Stimulated activated CD4-positive, alpha-beta T cell treated with anti-CD3 and anti-CD28 coated beads, Interleukin-2, amount 100 ng/mL, for 48 hours (primary cell): ENCODE data around the gene LENG1.
"Not testable (repeated sequence)": the region's sequence is repeated elsewhere in the genome, so short reads cannot be mapped to it uniquely, and the experiment has no call there.

Source experiments
- DNase-seq, 2 donors: peaks; one replicate each; pipeline ENCODE4 v3.0.0-alpha.2; 2020

The LENG1 gene

DNA sequence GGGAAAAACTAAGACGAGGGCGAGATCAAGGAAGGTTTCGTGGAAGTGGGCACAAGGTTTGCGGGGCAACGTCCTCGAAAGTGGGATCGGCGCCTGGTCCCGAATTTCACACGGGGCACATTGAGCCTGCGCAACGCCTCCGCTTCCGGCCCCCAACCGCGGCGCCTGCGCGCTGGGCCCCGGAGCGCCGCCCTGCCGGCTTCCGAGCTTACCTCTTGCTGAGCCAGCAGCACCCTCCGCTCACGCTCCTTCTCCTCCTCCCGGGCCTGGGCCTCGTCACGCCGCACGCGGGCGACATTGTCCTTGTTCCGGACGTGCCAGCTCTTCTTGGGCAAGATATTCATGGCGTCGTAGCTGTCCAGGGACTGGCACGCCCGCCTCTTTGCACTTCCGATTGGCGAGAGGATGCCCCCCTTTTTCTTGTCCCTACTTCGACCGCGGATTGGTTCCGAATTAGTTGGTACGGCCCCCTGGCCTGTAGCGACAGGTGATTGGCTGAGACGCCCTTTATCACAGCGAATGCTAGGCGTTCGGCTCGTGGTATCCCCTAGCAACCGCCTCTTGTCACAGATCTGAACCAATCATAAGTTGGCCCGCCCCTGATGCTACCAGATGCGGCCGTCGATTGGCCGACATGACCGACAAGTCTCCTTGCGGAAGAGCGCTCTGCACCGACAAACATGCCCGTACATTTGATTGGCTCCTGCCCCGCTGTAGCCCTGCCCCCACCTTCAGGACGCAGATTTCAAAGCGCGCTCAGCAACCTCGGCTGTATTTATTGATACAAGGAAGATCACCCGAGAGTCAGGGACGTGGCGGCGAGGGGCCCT is at the start of gene LENG1:
TSS of gene LENG1 (minus strand) at position 370 of the 830 bp plus-strand sequence. CDS start at position 344, 26 bp downstream.
- peak; percentile 92 to 94 for DNase-seq

DNA sequence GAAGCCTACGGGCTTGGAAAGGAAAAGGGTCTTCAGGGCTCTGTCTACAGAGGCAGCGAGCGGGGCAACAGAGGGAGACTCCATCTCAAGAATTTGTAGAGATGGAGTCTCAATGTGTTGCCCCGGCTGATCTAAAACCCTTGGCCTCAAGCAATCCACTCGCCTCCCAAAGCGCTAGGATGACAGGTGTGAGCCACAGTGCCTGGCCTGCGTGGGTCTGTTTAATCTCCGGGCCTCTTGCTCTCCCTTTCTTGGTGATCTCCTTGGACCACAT is 49.2 kb upstream of the LENG1 start:
- peak in 1 of 2 donors; percentile 21 for DNase-seq

DNA sequence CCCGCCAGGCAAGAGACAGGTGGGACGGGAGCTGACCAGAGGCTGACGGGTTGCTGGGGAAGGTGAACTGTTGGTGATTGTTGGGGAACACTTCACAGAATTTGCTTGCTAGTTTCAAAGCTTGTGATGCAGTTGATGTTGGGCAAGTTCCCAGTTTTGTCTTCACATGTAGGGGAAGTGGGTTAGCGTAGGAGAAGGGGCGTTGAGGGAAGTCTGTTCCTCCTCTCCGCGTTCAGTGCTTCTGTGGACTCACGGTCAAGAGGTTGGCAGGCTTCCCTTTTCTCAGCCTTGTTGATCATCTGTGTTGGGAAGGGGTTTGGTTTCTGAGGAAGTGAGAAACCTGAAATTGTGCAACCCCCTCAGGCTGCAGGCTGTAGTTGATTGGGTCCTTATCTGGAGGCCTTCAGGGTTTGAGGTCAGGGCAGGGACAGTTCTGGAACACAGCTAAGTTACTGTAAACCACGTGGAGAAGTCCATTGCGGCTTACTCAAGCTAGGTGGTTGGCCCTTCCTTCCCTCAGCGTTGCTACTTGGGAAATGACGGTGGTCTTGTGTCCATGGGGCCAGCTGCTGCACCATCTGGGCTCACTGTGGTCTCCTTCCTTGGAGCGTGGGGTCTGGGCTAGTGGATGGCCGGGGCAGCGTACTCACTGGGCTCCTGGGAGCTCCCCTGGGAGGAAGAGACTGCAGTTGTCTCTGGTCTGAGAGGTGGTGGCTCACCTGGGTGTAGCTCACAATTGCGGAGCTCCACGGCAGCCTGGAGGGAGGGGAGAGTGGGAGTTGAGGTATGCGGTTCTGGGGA is 48.7 kb upstream of the LENG1 start:
- DNase-seq = peak; percentile 59

DNA sequence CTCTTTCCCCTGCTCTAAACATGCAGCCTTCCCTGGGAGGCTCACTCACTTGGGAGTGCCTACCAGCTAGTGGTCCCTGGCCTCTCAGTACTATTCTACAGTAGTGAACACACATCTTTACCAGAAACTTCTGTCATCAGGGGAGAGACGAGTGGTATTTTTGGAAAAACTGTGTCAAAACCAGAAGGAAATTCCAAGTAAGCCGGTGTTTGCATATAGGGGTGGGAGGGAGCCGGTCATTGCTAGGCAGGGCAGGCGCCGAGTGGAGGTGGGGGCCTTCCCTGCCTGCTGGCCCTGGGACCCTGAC is 48.1 kb upstream of the LENG1 start:
- DNase-seq = no peak

DNA sequence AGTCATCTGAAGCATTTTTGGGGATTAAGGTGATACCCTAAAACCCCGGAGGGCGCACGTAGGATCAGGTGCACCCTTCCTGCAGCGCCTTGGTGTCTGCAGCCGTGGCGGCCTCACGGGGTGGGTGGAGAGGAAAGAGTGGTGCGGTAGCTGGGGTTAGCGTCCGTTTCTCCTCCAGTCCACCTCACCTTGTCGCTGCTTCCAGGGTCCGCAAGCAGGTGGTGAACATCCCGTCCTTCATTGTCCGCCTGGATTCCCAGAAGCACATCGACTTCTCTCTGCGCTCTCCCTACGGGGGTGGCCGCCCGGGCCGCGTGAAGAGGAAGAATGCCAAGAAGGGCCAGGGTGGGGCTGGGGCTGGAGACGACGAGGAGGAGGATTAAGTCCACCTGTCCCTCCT is 47.7 kb upstream of the LENG1 start:
- not testable (repeated sequence) for DNase-seq

DNA sequence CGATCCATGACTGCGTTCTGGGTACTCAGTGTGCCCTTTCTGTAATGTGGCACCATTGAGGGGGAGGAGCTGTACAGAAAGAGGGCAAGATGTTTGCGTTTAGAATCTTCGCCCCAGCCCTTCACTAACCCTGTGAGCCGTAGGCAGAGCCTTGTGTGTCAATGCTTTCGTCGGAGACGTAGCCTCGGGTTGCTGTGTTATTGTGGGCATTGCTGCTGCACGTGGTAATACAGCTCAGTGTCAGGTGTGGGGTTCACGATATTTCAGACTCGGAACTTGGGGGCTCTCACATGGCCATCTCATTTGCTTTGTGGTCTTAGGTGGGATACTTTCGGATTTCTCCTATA is 47.3 kb upstream of the LENG1 start:
- DNase-seq = no peak

DNA sequence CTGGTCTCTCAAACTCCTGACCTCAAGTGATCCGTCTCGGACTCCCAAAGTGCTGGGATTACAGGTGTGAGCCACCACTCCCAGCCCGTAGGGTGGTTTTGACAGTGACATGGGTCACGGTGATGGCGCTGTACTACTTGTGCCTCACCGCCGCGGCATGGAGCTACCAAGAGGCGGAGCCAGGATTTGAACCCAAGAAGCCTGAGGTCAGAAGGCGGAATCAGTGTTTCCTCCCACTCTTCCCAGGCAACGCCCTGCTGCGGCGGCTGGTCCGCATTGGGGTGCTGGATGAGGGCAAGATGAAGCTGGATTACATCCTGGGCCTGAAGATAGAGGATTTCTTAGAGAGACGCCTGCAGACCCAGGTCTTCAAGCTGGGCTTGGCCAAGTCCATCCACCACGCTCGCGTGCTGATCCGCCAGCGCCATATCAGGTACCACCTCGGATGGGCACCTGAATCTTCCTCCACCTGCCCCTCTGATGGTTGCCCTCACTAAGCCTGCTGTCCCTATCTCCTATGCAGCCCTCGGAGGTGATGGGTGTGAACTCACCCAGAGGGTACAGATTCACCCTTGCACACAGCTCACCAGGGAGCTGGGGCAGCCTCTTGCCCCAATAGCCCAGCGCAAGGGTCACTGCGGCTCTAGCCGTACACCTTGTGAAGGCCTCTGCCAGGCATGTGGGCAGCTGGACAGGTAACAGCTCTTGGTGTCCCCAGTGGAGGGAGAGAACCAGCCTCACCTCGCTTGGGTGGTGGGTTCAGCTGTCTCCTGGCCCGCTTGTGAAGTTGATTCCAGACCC is 46.7 kb upstream of the LENG1 start:
- DNase-seq = no peak

DNA sequence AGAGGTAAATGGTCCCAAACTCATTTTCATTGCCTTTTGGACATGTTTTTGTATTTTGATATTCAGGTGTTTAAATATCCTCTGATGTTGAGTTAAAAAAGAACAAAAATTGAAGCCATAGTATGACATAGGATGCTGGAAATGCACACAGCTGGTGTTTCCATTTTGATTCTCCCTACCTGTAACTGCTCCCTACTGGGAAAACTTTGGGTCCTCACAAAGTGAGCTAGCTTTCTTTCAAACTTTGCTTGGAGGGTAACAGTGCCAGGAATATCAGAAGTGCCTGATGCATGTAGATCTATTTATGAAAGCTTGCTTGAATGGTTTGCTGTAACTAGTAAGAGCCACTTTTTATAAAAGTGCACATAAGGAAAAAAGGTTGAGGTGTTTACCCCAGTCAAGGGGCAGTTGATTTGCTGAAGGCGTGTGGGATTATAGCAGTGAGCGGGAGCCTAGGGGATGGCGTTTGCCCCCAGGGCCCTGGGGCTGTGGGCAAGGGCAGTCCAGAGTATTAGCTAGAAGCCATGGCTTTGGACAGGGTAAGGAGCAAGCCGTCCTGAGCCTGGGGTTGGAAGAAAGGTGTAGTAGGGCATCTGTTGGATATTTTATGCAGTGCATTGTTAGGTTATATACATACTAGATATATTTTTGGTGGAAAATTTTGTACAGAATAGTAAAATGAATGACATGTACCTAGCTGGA is 45.4 kb upstream of the LENG1 start:
- no peak for DNase-seq

DNA sequence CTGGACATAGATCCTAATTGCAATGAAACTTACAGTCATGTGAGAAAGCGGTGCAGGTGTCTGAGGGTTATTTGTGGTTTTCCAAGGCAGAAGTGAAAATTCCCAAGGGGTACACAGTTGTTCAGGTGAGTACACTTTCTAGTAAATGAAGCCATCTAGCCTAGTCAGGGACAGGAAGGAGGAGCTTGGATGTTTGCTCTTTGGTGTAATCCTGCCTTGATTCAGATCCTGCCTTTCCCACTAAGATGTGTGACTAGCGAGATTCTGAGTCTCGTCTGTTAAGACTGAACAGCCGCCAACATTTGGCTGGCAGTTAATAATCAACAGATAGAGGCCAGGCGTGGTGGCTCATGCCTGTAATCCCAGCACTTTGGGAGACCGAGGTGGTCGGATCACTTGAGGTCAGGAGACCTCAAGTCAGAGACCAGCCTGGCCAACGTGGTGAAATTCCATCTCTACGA is 43.7 kb upstream of the LENG1 start:
- DNase-seq = no peak

DNA sequence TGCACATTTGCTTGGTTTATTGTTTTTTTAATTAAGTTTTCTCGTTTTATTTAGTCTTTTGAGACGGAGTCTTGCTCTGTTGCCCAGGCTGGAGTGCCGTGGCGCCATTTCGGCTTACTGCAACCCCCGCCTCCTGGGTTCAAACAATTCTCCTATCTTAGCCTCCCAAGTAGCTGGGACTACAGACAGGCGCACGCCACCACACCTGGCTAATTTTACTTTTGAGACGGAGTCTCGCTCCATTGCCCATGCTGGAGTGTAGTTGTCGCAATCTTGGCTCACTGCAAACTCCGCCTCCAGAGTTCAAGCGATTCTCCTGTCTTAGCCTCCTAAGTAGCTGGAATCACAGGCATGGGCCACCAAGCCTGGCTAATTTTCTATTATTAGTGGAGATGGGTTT is 42.5 kb upstream of the LENG1 start:
- DNase-seq = no peak

DNA sequence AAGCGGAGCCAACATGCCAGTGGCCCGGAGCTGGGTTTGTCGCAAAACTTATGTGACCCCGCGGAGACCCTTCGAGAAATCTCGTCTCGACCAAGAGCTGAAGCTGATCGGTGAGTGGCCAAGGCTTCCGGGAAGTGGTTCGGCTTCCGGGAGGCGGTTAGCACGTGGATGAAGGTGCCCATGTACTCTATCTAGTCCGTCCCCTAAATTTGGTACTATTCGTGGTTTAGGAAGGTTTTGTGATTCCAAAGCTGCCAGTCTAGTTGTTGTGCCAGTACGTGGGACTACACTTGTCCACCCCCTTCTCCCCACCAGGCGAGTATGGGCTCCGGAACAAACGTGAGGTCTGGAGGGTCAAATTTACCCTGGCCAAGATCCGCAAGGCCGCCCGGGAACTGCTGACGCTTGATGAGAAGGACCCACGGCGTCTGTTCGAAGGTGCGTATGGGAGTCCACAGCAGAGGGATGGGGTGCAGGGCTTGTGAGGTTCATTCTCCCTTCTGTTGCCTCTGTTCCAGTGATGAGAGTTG is 41.7 kb upstream of the LENG1 start:
- DNase-seq = no peak

DNA sequence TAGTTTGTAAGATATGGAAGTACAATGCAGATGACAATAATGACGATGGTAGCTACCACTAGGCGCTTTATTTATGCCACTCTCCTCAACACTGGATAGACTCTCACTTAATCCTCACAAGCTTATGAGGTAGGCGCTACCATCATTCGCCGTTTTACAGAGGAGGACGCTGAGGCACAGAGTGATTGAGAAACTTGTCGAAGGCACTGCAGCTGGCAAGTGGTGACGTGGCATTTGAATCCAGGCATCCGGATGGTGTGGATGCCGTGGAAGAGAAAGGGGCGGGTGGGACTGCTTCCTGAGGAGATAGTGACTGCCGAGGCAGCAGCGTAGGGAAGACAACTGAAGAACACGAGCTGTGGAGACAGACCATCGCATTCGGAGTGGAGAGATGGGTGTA is 39.9 kb upstream of the LENG1 start:
- DNase-seq = no peak

DNA sequence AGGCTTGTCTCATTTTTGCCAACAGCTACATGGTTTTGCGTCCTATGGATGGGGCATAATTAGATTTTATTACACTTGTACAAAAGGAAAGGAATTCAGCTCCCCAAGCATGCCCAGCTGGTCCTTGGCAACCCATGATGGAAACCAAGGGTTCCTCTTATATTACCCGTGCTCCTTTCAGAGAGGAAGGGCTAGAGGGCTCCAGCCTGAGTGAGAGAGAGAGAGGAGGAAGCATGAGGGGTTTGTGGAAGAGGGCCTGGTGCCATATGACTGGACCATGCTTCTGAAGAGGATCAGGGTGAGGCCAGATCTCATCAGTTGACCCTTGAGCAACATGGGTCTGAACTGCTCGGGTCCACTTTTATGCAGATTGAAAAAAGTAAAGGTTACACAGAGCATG is 37.6 kb upstream of the LENG1 start:
- no peak for DNase-seq

DNA sequence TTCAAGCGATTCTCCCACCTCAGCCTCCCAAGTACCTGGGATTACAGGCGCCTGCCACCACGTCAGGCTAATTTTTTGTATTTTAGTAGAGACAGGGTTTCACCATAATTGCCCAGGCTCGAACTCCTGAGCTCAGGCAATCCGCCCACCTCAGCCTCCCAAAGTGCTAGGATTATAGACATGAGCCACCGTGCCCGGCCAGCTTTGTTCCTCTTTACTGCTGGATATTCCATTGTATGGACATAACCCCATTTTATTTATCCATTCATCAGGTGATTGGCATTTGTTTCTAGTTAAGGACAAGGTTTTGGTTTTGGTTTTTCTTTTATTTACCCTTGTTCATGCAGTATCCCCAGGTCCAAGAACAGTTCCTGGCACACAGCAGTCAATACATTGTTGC is 37.0 kb upstream of the LENG1 start:
- DNase-seq = no peak

DNA sequence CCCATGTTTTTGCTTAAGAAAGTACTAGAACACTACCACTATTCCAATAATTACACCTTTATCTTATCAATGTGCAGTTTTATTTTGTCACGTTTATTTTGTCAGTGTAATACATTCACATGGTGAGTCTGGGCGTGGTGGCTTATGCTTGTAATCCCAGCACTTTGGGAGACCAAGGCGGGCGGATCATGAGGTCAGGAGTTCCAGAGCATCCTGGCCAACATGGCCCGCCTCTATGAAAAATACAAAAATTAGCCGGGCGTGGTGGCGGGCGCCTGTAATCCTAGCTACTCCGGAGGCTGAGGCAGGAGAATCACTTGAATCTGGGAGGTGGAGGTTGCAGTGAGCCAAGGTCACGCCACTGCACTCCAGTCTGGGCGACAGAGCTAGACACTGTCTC is 34.9 kb upstream of the LENG1 start:
- not testable (repeated sequence) for DNase-seq

DNA sequence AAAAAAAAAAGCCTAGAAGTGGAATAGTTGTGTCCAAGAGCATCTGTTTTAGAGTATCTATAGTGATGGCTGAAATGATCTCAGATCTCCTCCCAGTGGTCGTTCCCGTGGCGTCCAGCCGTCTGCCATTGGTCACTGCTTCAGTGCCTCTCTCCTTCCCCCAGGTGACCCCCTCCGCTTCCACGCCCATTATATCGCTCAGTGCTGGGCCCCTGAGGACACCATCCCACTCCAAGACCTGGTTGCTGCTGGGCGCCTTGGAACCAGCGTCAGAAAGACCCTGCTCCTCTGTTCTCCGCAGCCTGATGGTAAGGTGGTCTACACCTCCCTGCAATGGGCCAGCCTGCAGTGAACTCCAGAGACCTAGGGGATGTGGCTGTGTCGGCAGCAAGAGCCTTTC is 33.5 kb upstream of the LENG1 start:
- DNase-seq = no peak

DNA sequence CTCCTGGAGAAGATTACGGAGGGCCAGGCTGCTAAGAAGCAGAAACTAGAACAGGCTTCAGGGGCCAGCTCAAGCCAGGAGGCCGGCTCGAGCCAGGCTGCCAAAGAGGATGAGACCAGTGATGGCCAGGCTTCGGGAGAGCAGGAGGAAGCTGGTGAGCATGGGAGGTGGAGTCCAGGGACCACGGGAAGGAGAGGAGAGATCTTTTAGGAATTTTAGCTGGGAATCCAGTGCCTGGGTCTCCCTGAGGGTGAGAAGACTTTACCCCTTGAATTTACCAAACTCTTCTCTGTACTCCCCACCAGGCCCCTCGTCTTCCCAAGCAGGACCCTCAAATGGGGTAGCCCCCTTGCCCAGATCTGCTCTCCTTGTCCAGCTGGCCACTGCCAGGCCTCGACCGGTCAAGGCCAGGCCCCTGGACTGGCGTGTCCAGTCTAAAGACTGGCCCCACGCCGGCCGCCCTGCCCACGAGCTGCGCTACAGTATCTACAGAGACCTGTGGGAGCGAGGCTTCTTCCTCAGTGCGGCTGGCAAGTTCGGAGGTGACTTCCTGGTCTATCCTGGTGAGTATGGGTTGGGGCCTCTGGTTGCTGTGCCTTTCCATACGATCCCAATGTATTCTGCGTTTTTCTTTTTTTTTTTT is 32.4 kb upstream of the LENG1 start:
- DNase-seq = no peak

DNA sequence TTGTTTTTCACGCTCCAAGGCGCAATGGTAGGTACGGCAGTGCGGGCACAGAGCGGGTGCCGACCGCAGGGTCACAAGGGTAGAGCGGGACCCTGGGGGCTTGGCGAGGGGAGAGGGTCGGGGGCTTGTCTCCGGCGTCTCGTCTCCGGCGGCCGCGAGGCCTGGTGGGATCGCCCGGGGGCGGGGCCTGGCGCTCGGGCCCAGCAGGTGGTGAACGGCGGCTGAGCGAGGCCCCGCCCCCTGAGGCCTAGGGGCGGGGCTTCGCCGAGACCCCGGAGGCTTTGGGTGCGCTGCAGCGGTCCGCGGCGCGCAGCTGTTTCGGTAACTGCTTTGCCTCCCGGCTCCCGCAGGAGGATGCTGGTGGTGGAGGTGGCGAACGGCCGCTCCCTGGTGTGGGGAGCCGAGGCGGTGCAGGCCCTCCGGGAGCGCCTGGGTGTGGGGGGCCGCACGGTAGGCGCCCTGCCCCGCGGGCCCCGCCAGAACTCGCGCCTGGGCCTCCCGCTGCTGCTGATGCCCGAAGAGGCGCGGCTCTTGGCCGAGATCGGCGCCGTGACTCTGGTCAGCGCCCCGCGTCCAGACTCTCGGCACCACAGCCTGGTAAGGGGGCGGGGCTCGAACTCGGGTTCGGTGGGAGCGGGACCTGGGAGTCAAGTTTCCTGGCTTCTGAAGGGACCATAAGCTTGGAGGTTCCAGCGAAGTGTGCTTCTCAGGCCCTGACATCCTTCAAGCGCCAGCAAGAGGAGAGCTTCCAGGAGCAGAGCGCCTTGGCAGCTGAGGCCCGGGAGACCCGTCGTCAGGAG is 31.7 kb upstream of the LENG1 start, which contains the start of gene TSEN34:
TSS of gene TSEN34 (plus strand) at position 298 of the 800 bp plus-strand sequence. CDS start at position 355, 57 bp downstream.
- DNase-seq = peak; percentile 70 to 79

DNA sequence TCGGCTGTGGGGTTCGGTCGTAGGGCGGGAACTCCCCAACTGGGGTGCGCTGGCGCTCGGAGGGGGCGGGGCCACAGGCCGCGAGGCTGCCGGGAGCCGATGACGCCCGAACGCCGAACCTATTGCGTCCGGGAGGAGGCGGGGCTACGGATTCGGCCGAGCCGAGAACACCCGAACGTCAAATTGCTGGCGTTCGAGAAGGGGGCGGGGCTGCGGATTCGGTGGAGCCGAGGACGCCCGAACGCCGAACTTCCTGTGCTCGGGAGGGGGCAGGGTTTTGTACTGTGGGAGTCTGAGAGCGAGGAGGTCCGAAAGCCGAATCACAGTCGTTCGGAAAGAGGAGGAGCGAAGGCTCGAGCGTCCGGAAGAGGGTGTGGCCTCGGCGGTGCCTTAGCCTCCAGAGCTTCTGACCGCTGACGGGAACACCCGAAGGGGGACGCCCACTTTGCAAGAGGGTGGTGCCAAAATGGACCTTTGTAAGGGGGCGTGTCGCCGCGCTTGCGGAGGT is 31.0 kb upstream of the LENG1 start:
- peak; percentile 100 for DNase-seq

DNA sequence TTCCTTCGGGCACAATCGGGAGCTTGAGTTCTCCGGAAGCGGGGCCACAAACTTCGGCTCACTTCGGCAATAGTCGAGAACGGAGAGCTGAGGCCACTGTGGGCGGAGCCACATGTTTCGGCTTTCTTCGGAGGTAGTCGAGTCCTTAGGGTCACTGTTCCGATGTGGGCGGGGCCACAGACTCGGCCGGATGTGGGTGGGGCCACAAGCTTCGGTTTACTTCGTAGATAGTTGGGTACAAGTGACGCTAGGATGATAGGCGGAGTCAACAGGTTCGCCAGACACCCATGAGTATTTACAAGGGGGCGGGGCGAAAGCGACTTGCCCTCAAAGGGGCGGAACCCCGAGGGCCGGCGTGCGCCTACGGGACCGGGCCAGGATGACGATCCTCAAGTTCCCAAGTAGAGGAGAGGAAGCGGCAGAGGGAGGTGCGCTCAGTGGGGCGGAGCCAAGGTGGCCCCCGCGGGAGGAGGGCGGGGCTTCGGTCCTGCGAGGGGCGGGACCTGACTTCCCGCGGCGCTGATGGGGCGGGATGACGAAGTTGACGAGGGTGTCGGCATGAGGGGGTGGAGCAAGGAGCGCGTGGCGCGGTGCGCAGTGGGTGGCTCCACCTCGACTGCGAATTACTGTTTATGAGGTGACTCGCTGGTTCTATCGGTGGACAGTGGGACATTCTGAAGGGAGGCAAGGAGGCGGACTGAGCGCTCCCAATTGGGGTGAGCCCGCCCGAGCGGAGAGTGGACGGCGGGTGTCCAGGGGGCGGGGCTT is 30.4 kb upstream of the LENG1 start:
- peak; percentile 99 to 100 for DNase-seq
